Gastrocnemius medialis (tissue), 4 donors: ENCODE results near the gene POTEE.

Source experiments
- POLR2A ChIP-seq, 2 donors: fragments of 450-650 bp; IDR thresholded peaks; one replicate each; pipeline ENCODE4 v1.6.1; 2017; ENCODE audit warnings: antibody characterized with exemption in 2 of 2, mild to moderate bottlenecking in 2 of 2, moderate library complexity in 2 of 2
- TF ChIP-seq, protein P1 (sequence below), 5 experiments: fragments of 450-650 bp in 3 of 5; fragments of 200-600 bp in 2 of 5; sonication (generic) in 2 of 5; IDR thresholded peaks in 4 of 5; conservative IDR thresholded peaks in 1 of 5; 1 replicate in 4 of 5; 2 replicates in 1 of 5; pipeline ENCODE4 v1.5.1; 2016 to 2019; ENCODE audit warnings: antibody characterized with exemption in 5 of 5, mild to moderate bottlenecking in 3 of 5, moderate library complexity in 3 of 5

DNA sequence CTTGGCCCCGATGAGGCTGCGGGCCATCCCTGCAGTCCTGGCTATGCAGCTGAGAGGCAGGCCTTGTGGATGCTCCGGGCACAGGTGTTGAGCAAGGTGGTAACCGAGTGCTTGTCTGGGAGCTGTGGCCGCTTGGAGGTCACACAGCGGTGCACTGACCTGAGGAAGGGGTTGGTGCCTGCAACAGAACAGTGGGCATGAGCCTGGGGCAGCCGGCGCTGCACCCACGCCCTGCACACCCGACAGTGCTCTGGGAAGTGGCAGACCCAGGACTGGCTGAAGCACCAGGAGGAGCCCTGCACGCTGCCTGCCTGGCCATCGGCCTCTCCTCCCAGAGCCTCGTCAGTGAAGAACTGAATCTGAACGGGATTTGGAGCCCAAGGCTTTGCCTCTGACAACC lies 8.2 kb upstream of the POTEE start:
- TF ChIP-seq POLR2A (IDR thresholded peaks at IDR 0.05), result no peak
- TF ChIP-seq, protein P1, sequence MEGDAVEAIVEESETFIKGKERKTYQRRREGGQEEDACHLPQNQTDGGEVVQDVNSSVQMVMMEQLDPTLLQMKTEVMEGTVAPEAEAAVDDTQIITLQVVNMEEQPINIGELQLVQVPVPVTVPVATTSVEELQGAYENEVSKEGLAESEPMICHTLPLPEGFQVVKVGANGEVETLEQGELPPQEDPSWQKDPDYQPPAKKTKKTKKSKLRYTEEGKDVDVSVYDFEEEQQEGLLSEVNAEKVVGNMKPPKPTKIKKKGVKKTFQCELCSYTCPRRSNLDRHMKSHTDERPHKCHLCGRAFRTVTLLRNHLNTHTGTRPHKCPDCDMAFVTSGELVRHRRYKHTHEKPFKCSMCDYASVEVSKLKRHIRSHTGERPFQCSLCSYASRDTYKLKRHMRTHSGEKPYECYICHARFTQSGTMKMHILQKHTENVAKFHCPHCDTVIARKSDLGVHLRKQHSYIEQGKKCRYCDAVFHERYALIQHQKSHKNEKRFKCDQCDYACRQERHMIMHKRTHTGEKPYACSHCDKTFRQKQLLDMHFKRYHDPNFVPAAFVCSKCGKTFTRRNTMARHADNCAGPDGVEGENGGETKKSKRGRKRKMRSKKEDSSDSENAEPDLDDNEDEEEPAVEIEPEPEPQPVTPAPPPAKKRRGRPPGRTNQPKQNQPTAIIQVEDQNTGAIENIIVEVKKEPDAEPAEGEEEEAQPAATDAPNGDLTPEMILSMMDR (IDR thresholded peaks at IDR 0.05 in 4 of 5, conservative IDR thresholded peaks at IDR 0.05 in 1 of 5), result no peak
